Fibroblast of the aortic adventitia (primary cell): Measurements from ENCODE around the gene DHRS11. TPM values are rescaled to one million over a fixed set of nuclear protein-coding genes. Genes with fewer than 3 reads are reported as not detected.

Source experiments
- DNase-seq: peaks from one replicate; pipeline ENCODE4 v3.0.0-alpha.2; 2010; ENCODE audit warnings: low read depth
- H3K4me3 ChIP-seq: 2 replicates; pipeline ENCODE4 v1.5.1; 2011; ENCODE audit warnings: low read depth, mild to moderate bottlenecking, control low read depth, low read length, moderate library complexity
- total RNA-seq: library from RNA; depleted of rRNA; stranded (reverse); fragments of >200 nt; gene quantifications from 2 replicates; pipeline ENCODE4 v1.2.3, GENCODE V29; 2012; ENCODE audit warnings: low replicate concordance
- TF ChIP-seq, protein P1 (sequence below): IDR thresholded peaks from 2 replicates; pipeline ENCODE4 v1.5.1; 2011; ENCODE audit warnings: mild to moderate bottlenecking, low read length, control low read depth, inconsistent platforms; ENCODE audit not compliant: insufficient read depth

DHRS11 gene
- total RNA-seq, 1 donor: 4.1 TPM

DNA sequence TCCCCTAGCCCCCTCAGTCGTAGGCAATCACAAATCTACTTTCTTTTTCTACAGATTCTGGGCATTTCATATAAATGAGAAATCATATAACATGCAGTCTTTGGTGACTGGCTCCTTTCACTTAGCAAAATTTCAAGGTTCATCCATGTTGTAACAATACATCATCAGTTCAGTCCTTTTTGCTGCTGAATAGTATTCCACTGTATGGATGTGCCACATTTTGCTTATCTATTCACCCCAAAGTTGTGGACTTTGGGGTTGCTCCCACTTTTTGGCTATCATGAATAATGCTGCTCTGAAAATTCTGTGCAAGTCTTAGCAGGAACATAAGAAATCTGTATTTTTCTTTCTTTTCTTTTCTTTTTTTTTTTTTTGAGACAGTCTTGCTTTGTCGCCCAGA lies 48.7 kb downstream of the DHRS11 start:
- no peak overlapping the region for H3K4me3 ChIP-seq
- no peak for DNase-seq
- TF ChIP-seq, protein P1, sequence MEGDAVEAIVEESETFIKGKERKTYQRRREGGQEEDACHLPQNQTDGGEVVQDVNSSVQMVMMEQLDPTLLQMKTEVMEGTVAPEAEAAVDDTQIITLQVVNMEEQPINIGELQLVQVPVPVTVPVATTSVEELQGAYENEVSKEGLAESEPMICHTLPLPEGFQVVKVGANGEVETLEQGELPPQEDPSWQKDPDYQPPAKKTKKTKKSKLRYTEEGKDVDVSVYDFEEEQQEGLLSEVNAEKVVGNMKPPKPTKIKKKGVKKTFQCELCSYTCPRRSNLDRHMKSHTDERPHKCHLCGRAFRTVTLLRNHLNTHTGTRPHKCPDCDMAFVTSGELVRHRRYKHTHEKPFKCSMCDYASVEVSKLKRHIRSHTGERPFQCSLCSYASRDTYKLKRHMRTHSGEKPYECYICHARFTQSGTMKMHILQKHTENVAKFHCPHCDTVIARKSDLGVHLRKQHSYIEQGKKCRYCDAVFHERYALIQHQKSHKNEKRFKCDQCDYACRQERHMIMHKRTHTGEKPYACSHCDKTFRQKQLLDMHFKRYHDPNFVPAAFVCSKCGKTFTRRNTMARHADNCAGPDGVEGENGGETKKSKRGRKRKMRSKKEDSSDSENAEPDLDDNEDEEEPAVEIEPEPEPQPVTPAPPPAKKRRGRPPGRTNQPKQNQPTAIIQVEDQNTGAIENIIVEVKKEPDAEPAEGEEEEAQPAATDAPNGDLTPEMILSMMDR: no peak

DNA sequence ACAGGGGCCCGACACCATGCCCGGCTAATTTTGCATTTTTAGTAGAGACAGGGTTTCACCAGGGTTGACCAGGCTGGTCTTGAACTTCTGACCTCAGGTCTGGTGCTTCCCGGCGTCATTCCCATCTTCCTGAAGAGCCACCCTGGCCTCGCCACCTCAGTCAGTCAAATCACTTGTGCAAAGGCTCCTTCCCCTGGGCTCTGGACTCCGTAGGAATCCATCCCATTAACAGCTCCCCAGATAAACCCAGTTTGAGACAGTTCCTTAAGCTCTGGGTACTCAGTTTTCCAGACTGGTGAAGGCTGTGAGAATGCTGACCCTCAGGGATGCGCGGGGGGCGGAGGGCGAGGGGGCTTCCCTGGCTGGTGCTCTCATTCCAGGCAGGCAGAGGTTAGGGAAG lies 49.2 kb downstream of the DHRS11 start:
- DNase-seq: no peak
- TF ChIP-seq, protein P1: no peak
- no peak overlapping the region for H3K4me3 ChIP-seq

DNA sequence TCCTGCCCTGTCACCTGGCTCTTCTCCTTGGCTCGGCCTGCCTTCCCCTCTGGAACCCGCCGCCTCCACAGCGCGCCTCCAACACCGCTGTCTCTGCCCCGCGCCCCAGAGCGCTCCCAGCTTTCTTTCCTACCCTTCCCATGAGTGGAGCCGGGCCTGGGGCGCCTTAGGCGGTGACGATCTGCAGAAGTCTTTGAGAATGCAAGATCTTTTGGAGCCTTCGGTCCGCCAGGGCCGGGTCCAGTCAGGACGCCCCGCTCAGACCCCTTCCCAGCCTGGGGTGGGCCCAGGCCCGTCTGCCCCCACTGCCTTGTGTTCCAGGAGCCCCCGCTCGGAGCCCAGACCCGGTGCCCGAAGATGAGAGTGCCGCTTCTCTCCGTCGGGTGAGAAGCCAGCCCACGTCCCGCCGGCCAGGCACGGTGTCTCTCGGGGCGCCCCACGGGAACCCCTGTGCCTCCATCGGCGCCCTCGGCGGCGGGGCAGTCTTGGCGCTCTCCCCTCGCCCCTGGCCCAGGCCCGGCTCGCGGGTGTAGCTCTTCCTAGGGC lies 49.7 kb downstream of the DHRS11 start:
- peak overlapping the region; percentile 35 for H3K4me3 ChIP-seq
- DNase-seq: no peak
- TF ChIP-seq, protein P1: no peak

DNA sequence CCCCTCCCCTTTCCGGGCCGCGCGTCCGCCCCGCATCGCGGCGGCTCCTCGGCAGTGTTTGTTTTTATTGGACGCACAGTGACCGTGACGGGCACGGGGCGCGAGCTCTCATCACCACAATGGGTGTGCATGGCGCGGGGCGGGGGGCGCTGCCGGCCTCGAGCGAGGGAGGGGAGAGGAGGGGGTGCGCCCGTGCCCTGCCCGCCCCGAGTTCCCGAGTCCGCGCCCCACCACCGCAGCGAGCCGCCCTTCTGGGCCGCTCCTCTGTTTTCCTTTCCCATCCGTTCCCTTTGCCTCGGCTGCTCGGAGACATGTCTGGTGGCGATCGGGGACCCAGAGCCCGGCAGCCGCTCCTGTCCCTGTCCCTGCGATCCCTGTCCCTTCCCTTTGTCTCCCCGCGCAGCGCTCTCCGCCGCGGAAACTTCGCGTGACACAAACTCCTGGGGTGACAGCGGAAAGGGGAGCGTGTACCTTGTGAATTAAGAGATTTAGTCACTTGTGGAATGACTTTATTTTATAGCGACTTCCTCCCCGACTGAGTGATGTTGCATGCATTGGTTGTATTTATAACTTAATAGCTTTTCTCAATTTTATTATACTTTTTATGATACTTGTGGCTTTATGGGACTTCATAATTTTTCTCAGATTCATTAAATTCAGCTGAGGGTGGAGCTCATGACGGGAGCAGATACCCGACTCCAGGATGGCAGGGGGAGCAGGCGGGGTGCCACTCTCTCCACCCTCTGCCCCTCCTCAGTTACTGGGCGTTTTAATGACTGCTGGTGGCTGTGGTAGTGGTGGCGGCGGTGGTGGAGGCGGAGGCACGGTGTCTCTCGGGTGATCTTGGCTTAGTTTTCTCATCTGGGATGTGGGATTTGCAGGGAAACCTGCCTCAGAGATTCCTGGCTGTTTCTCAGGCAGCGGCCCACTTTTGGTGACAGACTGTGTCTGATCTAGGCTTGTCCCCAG lies 50.5 kb downstream of the DHRS11 start:
- TF ChIP-seq, protein P1: no peak
- no peak for DNase-seq
- peak overlapping the region; percentile 35 for H3K4me3 ChIP-seq

DNA sequence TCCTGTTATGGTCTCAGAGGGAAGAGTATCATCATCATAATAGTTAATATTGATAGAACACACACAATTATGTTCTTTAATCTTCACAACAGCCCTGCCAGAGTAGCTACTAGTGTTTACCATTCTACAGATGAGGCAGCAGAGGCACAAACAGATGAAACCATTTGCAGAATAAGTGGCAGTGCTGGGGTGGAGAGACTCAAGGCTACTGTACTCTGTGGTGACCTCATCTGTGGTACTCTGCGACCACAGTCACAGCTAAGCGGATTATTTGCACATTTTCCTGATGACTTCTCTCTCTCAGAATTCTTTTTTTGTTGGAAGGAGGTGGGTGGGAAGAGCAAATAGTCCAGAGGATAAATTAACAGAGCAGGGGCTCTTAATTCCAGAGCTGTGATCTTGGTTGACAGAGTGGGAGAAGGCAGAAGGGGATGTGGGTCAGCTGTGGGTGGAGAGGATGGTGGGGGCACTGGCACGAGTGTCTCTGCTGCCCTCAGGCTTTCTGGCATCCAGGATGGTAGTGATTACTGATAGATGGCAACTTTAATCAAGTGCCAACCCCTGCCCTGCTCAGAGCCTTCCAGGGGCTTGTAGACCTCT lies 51.5 kb downstream of the DHRS11 start:
- H3K4me3 ChIP-seq: no peak overlapping the region
- TF ChIP-seq, protein P1: no peak
- no peak for DNase-seq

DNA sequence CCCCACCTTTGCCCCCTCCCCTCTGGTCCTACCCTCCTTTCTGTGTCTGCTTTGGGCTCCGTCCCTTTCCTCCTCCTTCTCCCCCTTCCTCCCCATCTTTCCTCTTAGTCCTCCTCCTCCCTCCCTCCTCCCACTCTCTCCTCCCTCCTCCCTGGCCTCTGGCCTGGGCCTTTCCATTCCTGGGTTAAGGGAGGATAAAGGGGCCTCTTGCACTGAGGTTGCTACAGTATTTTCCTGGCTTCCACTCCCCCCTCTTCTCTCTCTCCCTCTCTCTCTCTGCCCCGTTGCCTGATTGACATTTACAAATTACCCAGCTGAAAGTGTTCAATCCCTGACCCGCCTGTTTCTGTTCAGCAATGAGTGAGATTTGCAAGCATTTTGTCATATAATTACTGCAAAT lies 53.7 kb downstream of the DHRS11 start:
- TF ChIP-seq, protein P1: no peak
- no peak for DNase-seq
- H3K4me3 ChIP-seq: no peak overlapping the region
